HCT116 (cell line): ENCODE results near the gene SLC25A25. TPM values are rescaled to one million over a fixed set of nuclear protein-coding genes. Genes with fewer than 3 reads are reported as not detected.

Experiments used
- ATAC-seq: fragments of 200-7000 bp; cut with Tn5 transposase; 2 replicates; pipeline ENCODE4 v1.9.1; 2020; ENCODE audit warnings: mild to moderate bottlenecking, moderate library complexity
- BruUV-seq: library from RNA; stranded (reverse); fragments of 400-500 nt; replicated peaks from 2 replicates; lab custom pipeline; 2021; lab: Mats Ljungman, UMichigan
- CTCF ChIA-PET: fragments of 300-600 bp; sonication (Branson Sonifier 250); formaldehyde crosslinking; loops from one replicate; lab custom pipeline; 2021; ENCODE audit warnings: antibody characterized with exemption; lab: Charles Lee
- POLR2A ChIA-PET: fragments of 300-600, 350-600 bp; sonication (Branson Sonifier 250); formaldehyde crosslinking; loops from one replicate; lab custom pipeline; 2021; ENCODE audit warnings: antibody characterized with exemption; lab: Charles Lee
- RAD21 ChIA-PET, 2 experiments: fragments of 300-600 bp; sonication (Branson Sonifier 250); formaldehyde crosslinking; loops; one replicate each; lab custom pipeline; 2023; ENCODE audit warnings: low total read pairs in 2 of 2; ENCODE audit not compliant: uncharacterized antibody in 2 of 2, unreplicated experiment in 2 of 2, low non-redundant PET in 1 of 2; lab: Charles Lee
- DNase-seq: peaks from one replicate; pipeline ENCODE4 v3.0.0-alpha.2; 2010; ENCODE audit warnings: low read depth, low spot score
- H2AFZ ChIP-seq: fragments of 200-600 bp; shearing (Covaris generic), sonication (generic); 2 replicates; pipeline ENCODE4 v1.6.1; 2017; ENCODE audit warnings: low read depth, mixed run types, mixed read lengths, antibody characterized with exemption, low read length; ENCODE audit not compliant: poor library complexity, severe bottlenecking
- H3K27ac ChIP-seq: 2 replicates; pipeline ENCODE4 v1.5.1; 2012; ENCODE audit warnings: low read depth, low read length
- H3K27me3 ChIP-seq: fragments of 200-600 bp; sonication (generic); 2 replicates; pipeline ENCODE4 v1.6.1; 2016; ENCODE audit warnings: mixed run types, low read length, mixed read lengths; ENCODE audit not compliant: insufficient read depth
- H3K36me3 ChIP-seq, 2 experiments: fragments of 200-500 bp in 1 of 2; fragments of 200-600 bp in 1 of 2; sonication (Bioruptor generic) in 1 of 2; sonication (generic) in 1 of 2; 2 replicates each; pipeline versions ENCODE4 v1.5.1 to v1.6.1; 2014 to 2016; ENCODE audit warnings: low read length in 2 of 2, inconsistent platforms in 1 of 2, mixed read lengths in 1 of 2, mixed run types in 1 of 2; ENCODE audit not compliant: insufficient read depth in 2 of 2, control insufficient read depth in 1 of 2
- H3K4me1 ChIP-seq, 2 experiments: fragments of 200-600 bp in 1 of 2; sonication (generic) in 1 of 2; 2 replicates each; pipeline versions ENCODE4 v1.5.1 to v1.6.1; 2012 to 2017; ENCODE audit warnings: low read length in 2 of 2, inconsistent platforms in 1 of 2, mild to moderate bottlenecking in 1 of 2, mixed read lengths in 1 of 2, mixed run types in 1 of 2, moderate library complexity in 1 of 2; ENCODE audit not compliant: insufficient read depth in 2 of 2, control insufficient read depth in 1 of 2
- H3K4me2 ChIP-seq: fragments of 200-600 bp; sonication (generic); 2 replicates; pipeline ENCODE4 v1.6.1; 2017; ENCODE audit warnings: mixed run types, low read length, mixed read lengths
- H3K4me3 ChIP-seq, 2 experiments: fragments of 200-600 bp in 1 of 2; sonication (generic) in 1 of 2; replicated peaks in 1 of 2; 2 replicates each; pipeline ENCODE4 v1.5.1; 2011 to 2016; ENCODE audit warnings: low read length in 2 of 2, control low read depth in 1 of 2, low read depth in 1 of 2, mild to moderate bottlenecking in 1 of 2, mixed read lengths in 1 of 2, mixed run types in 1 of 2
- H3K79me2 ChIP-seq: fragments of 200-600 bp; sonication (generic); 2 replicates; pipeline ENCODE4 v1.6.1; 2017; ENCODE audit warnings: mild to moderate bottlenecking, mixed run types, low read length, moderate library complexity, mixed read lengths; ENCODE audit not compliant: insufficient read depth
- H3K9ac ChIP-seq: fragments of 200-600 bp; sonication (generic); 2 replicates; pipeline ENCODE4 v1.6.1; 2016; ENCODE audit warnings: low read length, mixed read lengths
- H3K9me2 ChIP-seq: fragments of 200-600 bp; sonication (generic), shearing (Covaris generic); 2 replicates; pipeline ENCODE4 v1.6.1; 2017; ENCODE audit warnings: mixed run types, mild to moderate bottlenecking, moderate library complexity; ENCODE audit not compliant: insufficient read depth
- H3K9me3 ChIP-seq, 2 experiments: fragments of 200-500 bp in 1 of 2; fragments of 200-600 bp in 1 of 2; sonication (Bioruptor generic) in 1 of 2; sonication (generic) in 1 of 2; 2 replicates each; pipeline ENCODE4 v1.6.1; 2014 to 2017; ENCODE audit warnings: low read length in 2 of 2, mixed read lengths in 2 of 2, inconsistent platforms in 1 of 2, low read depth in 1 of 2, mild to moderate bottlenecking in 1 of 2, mixed run types in 1 of 2, moderate library complexity in 1 of 2; ENCODE audit not compliant: control insufficient read depth in 1 of 2, insufficient read depth in 1 of 2
- H4K20me1 ChIP-seq: fragments of 200-600 bp; sonication (generic), shearing (Covaris generic); 2 replicates; pipeline ENCODE4 v1.6.1; 2017; ENCODE audit warnings: mixed run types, mild to moderate bottlenecking, moderate library complexity; ENCODE audit not compliant: insufficient read depth
- ATF3 ChIP-seq: IDR thresholded peaks from 2 replicates; pipeline ENCODE4 v1.6.1; 2012
- CBX3 ChIP-seq: IDR thresholded peaks from 2 replicates; pipeline ENCODE4 v1.6.1; 2012; ENCODE audit warnings: low read depth
- CEBPB ChIP-seq: IDR thresholded peaks from 2 replicates; pipeline ENCODE4 v1.6.1; 2012; ENCODE audit warnings: low read depth
- EGR1 ChIP-seq: IDR thresholded peaks from 2 replicates; pipeline ENCODE4 v1.6.1; 2012; ENCODE audit warnings: low read depth
- ELF1 ChIP-seq: IDR thresholded peaks from 2 replicates; pipeline ENCODE4 v1.6.1; 2012; ENCODE audit warnings: low read depth, borderline replicate concordance
- EZH2phosphoT487 ChIP-seq: fragments of 200-600 bp; IDR thresholded peaks from 2 replicates; pipeline ENCODE4 v1.6.1; 2018; ENCODE audit warnings: antibody characterized with exemption, borderline replicate concordance
- JUND ChIP-seq: IDR thresholded peaks from 2 replicates; pipeline ENCODE4 v1.6.1; 2012
- POLR2A ChIP-seq: IDR thresholded peaks from 2 replicates; pipeline ENCODE4 v1.7.0; 2011; ENCODE audit warnings: borderline replicate concordance; ENCODE audit not compliant: insufficient read depth, insufficient read length; ENCODE audit errors: extremely low read depth
- POLR2AphosphoS5 ChIP-seq: IDR thresholded peaks from 2 replicates; pipeline ENCODE4 v1.6.1; 2011; ENCODE audit warnings: mild to moderate bottlenecking, low read depth, low read length, moderate library complexity
- REST ChIP-seq: IDR thresholded peaks from 2 replicates; pipeline ENCODE4 v1.6.1; 2012; ENCODE audit warnings: low read depth
- SIN3A ChIP-seq: IDR thresholded peaks from 2 replicates; pipeline ENCODE4 v1.6.1; 2012; ENCODE audit warnings: low read depth
- SP1 ChIP-seq: IDR thresholded peaks from 2 replicates; pipeline ENCODE4 v1.6.1; 2012; ENCODE audit warnings: low read depth
- SRF ChIP-seq: IDR thresholded peaks from 2 replicates; pipeline ENCODE4 v1.6.1; 2012; ENCODE audit warnings: low read depth
- ZBTB33 ChIP-seq: IDR thresholded peaks from 2 replicates; pipeline ENCODE4 v1.6.1; 2011; ENCODE audit warnings: mild to moderate bottlenecking, low read length, moderate library complexity; ENCODE audit not compliant: insufficient replicate concordance; ENCODE audit errors: extremely low read depth
- ZFX ChIP-seq: fragments of 450-650 bp; IDR thresholded peaks from 2 replicates; pipeline ENCODE4 v1.6.1; 2017
- ZNF274 ChIP-seq: fragments of 200-500 bp; sonication (Bioruptor generic); IDR thresholded peaks from 2 replicates; pipeline ENCODE4 v1.6.1; 2014; ENCODE audit warnings: mild to moderate bottlenecking, low read depth, low read length, inconsistent platforms
- intact Hi-C: fragments of 100-400 bp; cut with micrococcal nuclease; formaldehyde crosslinking; loops from 2 replicates; pipeline ENCODE4 v1.10.0; 2022
- total RNA-seq: library from RNA; stranded (reverse); gene quantifications from one replicate; pipeline ENCODE4 v1.2.1, GENCODE V29; 2021; ENCODE audit not compliant: unreplicated experiment

The SLC25A25 gene
- total RNA-seq, 1 experiment from 2014 or later: 15.3 TPM

GRCh38 chr9:128142596-128142995 is 74.6 kb downstream of the SLC25A25 start (continued):
- no peak for TF ChIP-seq REST
- no peak for TF ChIP-seq ZFX
- TF ChIP-seq SP1: no peak
- TF ChIP-seq POLR2AphosphoS5: no peak
- TF ChIP-seq ZNF274: no peak
- TF ChIP-seq EGR1: no peak
- no peak for TF ChIP-seq SIN3A

GRCh38 chr9:128143525-128144238 is 75.7 kb downstream of the SLC25A25 start:
- ATAC-seq: peak; percentile 65
- Histone ChIP-seq H3K4me3 (no peak overlapping the region), H3K9ac (no peak overlapping the region), H3K9me3 (no peaks in the 10 kb centered on the region), H2AFZ (no peak overlapping the region), H3K27ac (no peak overlapping the region), H3K4me2 (no peak overlapping the region), H3K27me3 (no peaks in the 10 kb centered on the region), H3K79me2 (no peaks in the 10 kb centered on the region), H3K4me1 (peaks cover 2 to 9% of the 10 kb centered on the region in 2 experiments; a peak in 3 of 4 replicates), H4K20me1 (no peaks in the 10 kb centered on the region), H3K36me3 (no peaks in the 10 kb centered on the region), H3K9me2 (no peaks in the 10 kb centered on the region)
- ChIA-PET CTCF (interaction anchor here (1.3 kb wide), 1 partner anchor 19 kb away, joined by 6 read pairs; no protein-coding TSS in a partner anchor), RAD21 (no interaction called here), POLR2A (no interaction called here)
- intact Hi-C loops: no loop called here
- no TSS peak for BruUV-seq
- DNase-seq: no peak
- TF ChIP-seq SRF (no peak), POLR2A (no peak), SIN3A (no peak), ELF1 (no peak), CBX3 (no peak), JUND (no peak), ATF3 (no peak), POLR2AphosphoS5 (no peak), EZH2phosphoT487 (no peak), CEBPB (no peak), SP1 (no peak), ZBTB33 (no peak), REST (no peak), EGR1 (no peak)
